ENCODE data around the gene CD248.

DNA sequence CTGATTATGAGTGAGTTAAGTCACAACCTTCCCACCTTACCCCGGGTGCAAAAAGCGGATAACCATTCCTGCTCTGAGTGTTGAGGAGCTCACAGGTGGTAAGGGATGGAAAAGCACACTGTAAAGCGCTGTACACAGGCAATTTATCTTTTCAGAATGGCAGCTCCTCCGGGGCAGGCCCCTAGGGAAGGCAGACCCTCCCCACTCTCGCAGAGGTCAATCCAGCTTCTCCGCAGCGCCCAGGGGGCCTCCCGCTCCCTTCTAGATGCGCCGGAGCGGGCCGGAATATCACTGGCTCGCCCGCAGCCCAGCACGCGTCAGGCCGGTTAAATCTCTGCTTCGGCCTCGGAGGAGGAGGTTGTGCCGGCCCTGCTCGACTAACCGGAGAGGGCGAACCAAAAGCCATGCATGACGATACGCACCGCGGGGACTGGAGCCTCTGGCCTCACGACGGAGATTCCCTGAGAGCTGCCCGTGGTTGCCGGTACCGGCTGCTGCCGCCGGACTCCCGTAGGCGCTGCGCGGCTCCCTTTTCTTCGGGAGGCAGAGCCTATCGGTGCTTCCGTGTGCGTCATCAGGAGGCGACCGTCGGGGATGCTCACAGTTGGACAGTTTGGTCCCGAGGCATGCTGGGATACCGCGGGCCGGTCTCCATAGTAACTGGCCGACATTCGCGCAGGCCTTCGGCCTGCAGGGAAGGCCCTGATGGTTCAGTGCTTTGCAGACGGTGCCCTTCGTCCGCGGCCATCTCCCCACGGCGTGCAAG, 27.9 kb upstream of the CD248 start, which contains the start of gene BRMS1:
- TF ChIP-seq, protein P1, sequence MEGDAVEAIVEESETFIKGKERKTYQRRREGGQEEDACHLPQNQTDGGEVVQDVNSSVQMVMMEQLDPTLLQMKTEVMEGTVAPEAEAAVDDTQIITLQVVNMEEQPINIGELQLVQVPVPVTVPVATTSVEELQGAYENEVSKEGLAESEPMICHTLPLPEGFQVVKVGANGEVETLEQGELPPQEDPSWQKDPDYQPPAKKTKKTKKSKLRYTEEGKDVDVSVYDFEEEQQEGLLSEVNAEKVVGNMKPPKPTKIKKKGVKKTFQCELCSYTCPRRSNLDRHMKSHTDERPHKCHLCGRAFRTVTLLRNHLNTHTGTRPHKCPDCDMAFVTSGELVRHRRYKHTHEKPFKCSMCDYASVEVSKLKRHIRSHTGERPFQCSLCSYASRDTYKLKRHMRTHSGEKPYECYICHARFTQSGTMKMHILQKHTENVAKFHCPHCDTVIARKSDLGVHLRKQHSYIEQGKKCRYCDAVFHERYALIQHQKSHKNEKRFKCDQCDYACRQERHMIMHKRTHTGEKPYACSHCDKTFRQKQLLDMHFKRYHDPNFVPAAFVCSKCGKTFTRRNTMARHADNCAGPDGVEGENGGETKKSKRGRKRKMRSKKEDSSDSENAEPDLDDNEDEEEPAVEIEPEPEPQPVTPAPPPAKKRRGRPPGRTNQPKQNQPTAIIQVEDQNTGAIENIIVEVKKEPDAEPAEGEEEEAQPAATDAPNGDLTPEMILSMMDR (IDR thresholded peaks at IDR 0.05) = peak in 1 of 3 donors; percentile 41
- TF ChIP-seq POLR2A (IDR thresholded peaks at IDR 0.05) = peak; percentile 41
- peak; percentile 83 to 95 (median 91) for TF ChIP-seq POLR2AphosphoS5 (IDR thresholded peaks at IDR 0.05)
